ENCODE results near the gene LNX1. TPM values are rescaled to one million over a fixed set of nuclear protein-coding genes. Genes with fewer than 3 reads are reported as not detected.

LNX1 gene
- total and polyA plus RNA-seq, 2 of the 8 experiments (the other 6 are each of a cell fraction or from before 2014, with no cell fraction given) = 2.7 to 3.8 TPM

DNA sequence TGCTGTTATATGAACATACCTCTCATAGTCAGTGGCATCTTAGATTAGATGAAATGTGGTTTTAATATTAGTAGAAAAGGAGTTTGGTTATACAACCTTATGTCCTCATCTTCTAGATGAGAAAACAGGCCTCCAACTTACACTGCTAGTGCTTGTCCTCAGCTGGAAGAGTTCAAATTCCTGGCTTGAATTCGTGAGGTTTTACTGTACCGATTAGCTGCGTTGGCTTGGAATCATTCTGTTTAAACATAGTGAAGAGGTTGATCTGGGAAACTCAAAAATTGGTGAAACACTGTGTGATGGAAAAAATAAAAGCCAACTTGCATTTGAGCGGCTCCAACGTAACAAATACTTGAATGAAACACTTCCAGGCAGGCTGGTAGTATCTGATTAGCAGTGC is 81.0 kb downstream of the LNX1 start (continued):
- TF ChIP-seq, protein P1, sequence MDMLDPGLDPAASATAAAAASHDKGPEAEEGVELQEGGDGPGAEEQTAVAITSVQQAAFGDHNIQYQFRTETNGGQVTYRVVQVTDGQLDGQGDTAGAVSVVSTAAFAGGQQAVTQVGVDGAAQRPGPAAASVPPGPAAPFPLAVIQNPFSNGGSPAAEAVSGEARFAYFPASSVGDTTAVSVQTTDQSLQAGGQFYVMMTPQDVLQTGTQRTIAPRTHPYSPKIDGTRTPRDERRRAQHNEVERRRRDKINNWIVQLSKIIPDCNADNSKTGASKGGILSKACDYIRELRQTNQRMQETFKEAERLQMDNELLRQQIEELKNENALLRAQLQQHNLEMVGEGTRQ (IDR thresholded peaks at IDR 0.05; ENCODE audit: low read length) = no peak
- no peak for TF ChIP-seq JUN (IDR thresholded peaks at IDR 0.05; ENCODE audit: low read depth, low read length)
- no peak for TF ChIP-seq RNF2 (IDR thresholded peaks at IDR 0.05; ENCODE audit: borderline replicate concordance, low read depth, low read length, missing control alignments, poor library complexity, severe bottlenecking)
- TF ChIP-seq SUZ12 (IDR thresholded peaks at IDR 0.05; ENCODE audit: low read length) = no peak
- no peak for TF ChIP-seq POLR2AphosphoS5 (IDR thresholded peaks at IDR 0.05; ENCODE audit: low read depth, low read length)
- no peak for TF ChIP-seq EGR1 (IDR thresholded peaks at IDR 0.05; ENCODE audit: borderline replicate concordance, low read depth, low read length)
- no peak for TF ChIP-seq TBP (IDR thresholded peaks at IDR 0.05; ENCODE audit: low read depth, low read length)
- TF ChIP-seq HDAC6 (IDR thresholded peaks at IDR 0.05; ENCODE audit: low read depth, low read length) = no peak

All from H1 (cell line).